HG03571 (cell line): Measurements from ENCODE around the gene MMP15.
"Not testable (repeated sequence)": the region's sequence is repeated elsewhere in the genome, so short reads cannot be mapped to it uniquely, and the experiment has no call there.

ENCODE experiments used
- ATAC-seq: cut with Tn5 transposase; IDR thresholded peaks from one replicate; pipeline ENCODE4 v1.9.1; 2021; ENCODE audit not compliant: unreplicated experiment

Gene MMP15

DNA sequence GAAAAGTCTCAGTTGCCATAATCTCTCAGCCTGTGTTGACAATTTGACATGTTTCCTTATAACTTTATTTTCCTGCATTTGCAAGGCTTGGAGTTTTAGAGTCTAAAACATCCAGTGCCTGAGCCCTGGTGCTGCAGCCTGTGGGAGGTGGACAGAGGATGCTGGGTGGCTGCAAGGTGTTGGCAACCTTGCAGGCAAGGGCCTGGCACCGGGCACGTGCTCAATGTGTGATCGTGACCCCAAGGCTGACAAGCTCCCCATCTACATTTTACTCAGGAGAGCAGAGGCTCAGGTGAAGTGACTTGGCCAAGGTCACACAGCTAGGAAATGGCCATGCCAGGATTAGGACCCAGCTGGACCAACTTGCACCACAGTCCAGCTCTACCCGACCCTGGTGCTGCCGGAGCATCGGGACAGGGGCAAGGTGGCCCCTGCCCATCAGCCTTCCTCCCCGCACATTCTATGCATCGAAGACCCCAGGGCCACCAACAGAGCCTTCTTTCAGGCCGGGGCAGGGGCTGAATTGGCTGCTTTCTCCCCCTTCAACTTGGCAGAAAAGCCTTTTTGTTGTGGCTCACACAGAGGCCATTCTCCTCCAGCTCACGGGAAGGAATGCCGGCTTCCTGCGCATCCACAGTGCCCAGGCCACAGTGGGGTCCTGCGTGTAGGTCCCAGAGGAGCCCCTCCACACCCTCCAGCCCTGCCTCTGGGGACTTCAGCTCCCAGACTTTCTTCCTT is 23.1 kb downstream of the MMP15 start:
- no peak for ATAC-seq

DNA sequence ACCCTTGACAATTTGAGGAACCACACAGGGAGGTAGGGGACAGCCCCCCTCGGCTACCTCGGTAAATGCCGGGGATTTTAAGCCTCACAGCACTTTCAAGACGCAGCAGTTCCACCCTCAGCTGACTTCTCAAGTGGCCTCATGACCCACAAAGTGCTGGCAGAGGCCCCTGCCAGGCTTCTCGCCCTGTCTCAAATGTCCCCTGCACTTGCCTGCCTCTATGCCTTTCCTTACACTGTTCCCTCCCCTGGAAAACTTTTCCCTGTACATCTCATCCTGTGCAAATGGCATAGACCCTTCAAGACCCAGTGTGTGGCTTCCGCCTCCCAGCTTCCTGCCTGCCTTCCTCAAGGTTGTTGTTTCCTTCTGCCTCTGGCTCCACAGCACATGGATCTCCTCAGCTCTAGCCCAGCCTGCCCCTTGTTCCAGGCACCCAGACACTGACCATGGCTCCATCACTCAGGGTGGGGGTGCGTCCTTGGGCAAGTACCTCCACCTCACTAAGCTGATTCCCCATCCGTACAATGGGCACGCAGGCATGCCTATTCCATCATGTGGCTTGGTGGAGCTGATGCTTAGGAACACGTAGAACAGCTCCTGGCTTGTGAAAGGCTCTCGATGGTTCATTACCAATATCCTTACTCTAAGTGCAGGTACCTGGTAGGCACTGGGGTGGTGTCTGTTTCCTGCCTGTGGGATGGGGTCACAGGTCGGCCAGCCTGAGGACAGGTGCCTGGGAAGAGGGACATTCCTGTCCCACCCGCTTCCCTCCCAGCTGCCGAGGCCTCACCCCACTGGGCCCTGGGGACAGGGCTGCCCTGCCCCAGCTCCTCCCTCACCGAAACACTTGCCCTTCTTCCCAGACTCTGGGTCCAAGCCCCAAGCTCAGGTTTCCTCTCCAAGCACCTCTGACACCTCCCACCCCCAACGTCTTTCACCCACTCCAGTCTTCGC is 24.0 kb downstream of the MMP15 start:
- ATAC-seq, result no peak

DNA sequence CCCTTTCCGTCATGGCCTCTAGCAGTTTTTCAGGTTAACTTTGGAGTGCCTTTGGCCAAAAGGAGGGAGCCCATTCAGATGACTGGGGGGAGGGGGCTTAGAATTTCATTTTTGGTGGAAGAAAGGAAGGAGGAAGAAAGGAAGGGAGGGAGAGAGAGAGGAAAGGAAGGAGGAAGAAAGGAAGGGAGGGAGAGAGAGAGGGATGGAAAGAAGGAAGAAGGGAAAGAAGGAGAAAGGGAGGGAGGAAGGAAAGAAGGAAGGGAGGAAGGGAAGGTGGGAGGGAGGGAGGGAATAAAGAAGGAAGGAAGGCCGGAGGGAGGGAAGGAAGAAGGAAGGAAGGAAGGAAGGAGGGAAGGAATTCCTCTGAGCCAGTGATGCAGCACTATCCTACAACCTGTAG is 25.7 kb downstream of the MMP15 start:
- no peak for ATAC-seq

DNA sequence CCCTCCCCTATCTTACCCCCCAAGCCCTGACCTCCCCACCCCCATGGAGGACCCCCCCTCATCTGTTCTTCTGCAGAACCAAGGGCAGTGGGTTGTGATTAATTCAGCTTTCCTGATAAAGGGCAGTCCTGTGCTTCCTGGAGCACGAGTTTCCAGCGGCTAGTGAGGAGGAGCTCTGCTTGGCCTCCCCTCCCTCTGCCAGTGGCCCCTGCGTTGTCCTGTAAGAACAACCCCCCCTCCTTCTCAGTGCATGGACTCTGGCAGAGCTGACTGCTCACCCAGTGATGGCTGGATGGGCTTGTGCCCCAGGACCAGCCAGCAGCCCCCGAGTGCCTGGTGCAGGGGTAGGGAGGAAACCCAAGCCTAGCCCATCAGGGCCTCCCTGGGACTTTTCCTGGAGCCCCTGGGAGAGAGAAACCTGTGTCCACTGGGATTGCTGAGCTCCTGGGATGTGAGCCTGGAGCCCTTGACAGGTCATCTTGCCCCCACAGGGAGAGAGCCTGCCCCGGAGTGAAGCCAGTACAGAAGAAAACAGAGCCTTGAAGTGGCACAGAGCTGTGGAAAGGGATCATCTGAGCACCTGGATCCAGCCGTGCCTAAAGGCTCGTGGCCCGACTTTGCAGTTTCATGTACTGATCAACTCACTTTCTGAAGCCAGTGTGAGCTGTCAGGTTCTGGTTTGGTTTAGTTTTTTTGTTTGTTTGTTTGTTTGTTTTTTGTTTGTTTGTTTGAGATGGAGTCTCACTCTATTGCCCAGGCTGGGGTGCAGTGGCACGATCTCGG is 26.5 kb downstream of the MMP15 start:
- ATAC-seq, result no peak

DNA sequence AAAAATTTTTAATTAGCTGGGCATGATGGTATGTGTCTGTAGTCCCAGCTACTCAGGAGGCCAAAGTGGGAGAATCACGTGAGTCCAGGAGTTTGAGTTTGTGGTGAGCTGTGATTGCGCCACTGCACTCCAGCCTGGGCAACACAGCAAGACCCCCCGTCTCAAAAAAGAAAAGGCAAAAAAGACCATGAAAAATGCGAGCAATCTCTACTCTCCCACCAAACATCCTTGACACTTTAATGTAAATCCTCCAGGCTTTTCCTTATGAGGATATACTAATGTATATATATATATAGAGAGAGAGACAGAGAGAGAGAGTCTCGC is 28.1 kb downstream of the MMP15 start:
- ATAC-seq, result no peak

DNA sequence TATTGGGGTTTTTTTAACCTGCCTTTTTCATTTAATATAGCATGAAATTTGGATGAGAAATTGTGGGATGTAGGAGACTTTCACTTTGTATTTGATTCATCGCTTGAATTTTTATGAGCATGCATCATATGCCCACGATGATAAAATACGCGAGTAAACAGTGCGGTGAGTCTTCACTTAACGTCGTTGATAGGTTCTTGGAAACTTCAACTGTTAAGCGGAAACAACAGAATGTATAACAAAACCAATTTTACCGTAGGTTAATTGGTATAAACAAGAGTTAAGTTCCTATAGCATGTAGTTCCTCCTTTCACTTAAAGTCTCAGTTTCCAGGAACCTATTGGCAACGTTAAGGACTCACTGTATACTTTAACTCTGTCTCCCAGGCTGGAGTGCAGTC is 28.7 kb downstream of the MMP15 start:
- ATAC-seq, result no peak

DNA sequence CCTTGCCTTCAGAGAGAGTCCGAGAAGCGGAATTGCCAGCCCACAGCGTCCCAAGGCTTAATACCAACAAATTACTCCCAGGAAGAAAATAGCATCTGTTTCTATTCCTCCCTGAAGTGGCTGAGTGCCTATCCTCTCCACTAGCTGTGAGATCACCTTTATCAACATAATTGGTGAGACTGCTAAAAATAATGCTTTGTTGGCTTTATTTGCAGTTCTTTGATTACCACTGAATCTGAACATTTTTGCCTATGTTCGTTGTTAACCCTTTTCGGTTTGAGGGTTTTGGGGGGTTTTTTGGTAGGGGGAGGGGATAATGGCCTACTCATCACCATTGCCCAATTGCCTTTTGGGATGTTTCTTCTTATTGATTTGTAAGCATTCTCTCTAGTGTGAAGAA is 31.0 kb downstream of the MMP15 start:
- no peak for ATAC-seq

DNA sequence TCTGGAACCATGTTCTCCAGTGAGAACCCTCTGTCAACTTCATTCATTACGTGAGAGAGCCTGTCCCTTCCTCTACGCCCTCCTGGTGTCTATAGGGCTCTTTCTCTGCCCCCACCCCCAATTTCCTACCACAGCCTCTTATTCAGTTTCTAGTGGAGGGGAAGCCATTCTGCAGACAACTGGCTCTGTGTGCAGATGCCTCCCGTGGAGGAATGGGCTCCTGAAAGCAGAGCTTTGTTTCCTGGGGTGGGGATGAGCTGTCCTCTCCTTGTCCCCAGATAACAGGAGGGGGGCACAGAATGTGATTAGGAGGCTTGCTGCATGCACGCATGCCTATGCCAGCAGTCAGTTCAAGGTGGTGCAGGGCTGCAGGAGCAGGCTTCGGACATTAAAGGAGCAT is 31.6 kb downstream of the MMP15 start:
- no peak for ATAC-seq

DNA sequence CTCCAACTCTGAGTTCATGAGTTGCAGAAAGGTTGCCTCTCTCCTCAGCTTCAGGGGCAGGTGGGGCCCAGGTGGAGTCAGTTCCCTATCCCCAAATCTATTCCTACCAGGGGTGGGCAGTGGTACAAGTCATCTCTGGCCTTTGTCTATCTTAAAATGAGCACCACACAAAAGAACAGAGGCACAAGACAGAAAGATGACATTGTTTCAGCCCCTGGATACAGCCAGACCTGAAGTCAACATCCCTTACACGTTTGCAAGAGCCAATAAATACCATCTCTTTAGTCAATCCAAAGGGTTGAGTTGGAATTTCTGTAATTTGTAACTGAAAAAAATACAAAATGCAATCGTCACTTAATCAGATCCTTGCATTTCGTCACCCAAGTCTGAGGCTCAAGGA is 32.2 kb downstream of the MMP15 start:
- ATAC-seq, result no peak

DNA sequence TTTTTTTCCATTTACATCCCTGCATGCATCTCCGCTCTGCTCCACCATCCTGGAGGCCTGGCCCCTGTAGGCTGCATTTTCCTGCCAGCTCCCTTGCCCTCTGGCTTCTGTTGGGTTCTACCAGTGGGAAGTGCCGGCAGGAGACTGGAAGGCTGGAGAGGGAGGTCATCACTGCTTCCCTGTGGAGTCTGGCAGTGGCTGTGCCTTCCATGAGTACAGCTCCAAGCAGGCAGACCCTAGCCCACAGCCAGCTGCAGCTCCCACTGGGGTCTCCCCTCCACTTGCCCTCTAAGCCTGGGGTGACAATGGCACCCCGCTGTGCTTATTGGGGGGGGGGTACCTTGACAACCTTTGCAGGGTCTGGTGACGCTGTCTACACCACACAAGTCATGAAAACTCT is 37.3 kb downstream of the MMP15 start:
- ATAC-seq, result no peak

DNA sequence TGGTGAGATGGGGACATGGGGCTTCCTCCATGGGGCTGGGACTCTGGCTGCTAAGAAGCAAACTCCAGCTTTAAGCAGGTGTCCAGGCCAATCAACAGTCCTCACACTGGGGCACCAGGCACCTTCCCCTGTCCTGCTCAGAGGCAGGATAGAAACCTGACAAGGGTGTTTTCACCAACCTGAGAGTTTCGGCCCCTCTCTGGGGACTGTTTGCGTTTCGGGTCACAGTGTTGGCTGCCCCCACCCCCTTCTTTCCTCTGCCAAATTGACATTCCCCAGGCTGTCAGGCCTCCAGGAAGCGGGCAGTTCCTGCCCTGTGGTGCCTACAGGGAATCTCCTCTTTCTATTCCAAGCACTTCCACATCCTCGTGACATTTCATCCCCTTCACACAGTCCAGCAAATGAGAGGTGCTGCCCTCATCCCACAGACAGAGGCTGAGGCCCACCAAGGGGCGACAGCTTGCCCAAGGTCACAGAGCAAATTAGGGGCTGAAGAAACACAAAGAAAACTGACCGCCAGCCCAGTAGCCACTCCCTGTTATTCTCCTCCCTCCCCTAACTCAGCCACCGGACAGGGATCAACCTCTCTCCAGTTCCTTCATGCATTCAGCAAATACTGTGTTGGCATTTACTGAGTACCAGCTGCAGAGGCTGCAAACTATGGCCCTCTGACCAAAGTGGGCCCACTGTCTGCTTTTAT is 38.0 kb downstream of the MMP15 start:
- no peak for ATAC-seq

DNA sequence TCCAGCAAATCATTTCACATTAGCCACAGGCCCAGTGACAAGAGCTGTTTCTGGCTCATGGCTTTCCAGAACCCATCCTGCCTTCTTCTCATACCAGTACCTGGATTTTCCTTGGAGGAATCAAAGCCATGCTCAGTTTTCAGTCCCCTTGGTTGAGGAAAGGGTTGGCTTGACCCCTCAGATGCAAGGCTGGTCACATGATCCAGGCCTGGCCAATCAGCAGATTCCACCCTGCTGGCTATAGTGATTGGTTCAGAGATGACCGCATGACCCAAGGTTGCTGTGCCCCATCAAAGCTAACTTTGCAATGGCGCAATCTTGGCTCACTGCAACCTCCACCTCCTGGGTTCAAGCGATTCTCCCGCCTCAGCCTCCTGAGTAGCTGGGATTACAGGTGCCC is 45.0 kb downstream of the MMP15 start:
- ATAC-seq, result no peak

DNA sequence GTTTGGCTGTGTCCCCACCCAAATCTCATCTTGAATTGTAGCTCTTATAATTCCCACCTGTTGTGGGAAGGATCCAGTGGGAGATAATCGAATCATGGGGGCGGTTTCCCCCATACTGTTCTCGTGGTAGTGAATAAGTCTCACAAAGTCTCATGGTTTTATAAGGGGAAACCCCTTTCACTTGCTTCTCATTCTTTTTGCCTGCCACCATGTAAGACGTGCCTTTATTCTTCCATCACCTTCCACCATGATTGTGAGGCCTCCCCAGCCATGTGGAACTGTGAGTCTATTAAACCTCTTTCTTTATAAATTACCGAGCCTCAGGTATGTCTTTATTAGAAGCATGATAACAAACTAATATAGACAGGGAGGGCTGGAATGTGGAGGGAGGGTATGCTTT is 46.6 kb downstream of the MMP15 start:
- ATAC-seq, result not testable (repeated sequence)

DNA sequence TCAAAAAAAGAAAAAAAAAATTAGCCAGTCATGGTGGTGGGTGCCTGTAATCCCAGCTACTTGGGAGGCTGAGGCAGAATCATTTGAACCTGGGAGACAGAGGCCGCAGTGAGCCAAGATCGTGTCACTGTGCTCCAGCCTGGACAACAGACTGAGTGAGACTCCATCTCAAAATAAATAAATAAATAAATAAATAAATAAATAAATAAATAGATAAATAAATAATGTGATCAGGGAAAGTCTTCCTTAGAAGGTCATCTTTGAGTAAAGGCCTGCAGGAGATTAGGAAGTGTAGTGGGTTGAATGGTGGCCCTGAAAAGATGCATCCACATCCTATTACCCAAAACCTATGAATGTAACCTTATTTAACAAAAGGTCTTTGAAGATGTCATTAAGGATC is 47.5 kb downstream of the MMP15 start:
- ATAC-seq, result not testable (repeated sequence)

DNA sequence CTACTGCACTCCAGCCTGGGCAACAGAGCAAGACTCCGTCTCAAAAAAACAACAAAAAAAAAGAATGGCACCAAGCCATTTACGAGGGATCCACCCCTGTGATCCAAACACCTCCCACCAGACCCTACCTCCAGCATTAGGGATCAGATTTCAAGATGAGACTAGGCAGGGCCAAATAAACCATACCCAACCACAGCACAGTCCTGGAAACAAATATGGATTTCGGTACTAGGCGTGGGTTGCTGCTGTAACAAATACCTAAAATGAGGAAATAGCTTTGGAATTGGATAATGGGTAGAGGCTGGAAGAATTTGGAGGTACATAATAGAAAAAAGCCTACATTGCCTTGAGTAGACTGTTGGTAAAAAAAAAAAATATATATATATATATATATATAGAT is 49.1 kb downstream of the MMP15 start:
- no peak for ATAC-seq

DNA sequence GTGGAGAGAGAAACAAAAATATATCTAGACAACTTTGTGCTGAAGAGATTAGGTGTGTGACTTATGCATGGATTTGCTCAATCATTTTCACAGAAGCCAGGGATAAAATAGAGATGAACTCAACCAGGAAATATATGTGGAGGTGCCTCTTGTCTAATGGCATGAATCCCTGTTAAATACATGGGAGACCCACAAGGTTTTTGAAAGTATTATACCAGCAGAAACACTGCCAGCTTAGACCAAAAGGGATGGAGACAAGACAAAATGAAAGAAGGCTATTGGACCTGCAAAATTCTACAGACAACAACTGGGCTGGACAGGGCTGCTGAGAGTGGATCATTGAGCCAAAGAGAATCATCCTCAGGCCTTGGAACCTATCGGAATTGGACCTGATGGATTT is 51.0 kb downstream of the MMP15 start:
- no peak for ATAC-seq

DNA sequence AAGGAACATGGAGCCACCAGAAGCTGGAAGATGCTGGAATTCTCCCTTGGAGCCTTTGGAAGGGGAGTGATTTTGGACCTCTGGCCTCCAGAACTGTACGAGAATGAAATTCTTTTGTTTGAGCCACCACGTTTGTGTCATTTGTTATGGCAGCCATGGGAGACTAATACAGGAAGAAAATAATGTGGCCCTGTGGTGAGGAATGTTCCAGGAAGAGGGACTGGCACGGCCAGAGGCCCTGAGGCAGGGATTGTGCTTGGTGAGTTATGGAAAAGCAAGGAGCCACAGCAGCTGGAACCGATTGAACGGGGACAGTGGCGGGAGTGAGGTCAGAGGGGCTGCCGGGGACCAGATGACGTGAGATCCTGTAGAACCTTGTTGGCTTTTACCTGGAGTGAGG is 52.2 kb downstream of the MMP15 start:
- ATAC-seq, result no peak

DNA sequence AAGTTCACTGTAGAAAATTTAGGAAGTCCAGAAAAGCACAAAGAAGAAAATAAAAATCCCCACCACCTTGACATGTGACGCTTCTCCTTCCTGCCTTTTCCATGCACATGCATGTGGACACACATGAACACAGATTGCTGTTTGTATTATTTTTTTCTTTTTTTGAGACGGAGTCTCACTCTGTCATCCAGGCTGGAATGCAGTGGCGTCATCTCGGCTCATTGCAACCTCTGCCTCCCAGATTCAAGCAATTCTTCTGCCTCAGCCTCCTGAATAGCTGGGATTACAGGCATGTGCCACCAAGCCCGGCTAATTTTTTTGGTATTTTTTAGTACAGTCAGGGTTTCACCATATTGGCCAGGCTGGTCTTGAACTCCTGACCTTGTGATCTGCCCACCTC is 55.1 kb downstream of the MMP15 start:
- ATAC-seq, result not testable (repeated sequence)

DNA sequence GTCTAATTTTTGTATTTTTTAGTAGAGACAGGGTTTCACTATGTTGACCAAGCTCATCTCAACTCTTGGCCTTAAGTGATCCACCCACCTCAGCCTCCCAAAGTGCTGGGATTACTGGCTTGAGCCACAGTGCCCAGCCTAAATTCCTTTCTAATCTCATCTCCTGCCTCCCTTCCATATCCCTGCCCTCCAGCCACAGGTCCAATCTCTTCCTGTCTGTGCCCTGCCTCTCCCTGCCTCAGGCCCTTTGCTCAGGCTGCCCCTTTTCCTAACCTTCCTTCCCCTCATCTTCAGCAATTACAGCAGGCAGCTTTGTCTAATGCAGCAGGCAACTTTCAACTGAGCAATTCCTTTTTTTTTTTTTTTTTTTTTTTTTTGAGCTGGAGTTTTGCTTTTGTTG is 56.8 kb downstream of the MMP15 start:
- ATAC-seq, result no peak

DNA sequence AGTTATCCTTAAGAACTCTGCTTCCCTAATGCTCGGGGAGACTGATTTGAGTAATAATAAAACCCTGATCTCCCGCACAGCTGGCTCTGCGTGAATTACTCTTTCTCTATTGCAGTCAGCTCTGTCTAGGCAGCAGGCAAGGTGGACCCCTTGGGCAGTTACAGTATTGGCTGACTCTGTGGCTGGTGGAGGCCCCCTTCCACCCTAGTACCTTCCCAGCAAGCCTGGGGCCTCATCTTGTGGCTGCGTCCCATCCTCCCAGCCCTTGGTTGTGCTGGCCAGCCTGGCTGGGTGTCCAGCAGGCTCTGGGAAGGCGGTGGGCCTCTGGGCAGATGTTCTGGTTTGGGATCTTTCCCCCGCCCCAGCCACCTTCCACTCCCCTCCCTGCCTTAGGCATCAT is 59.1 kb downstream of the MMP15 start:
- no peak for ATAC-seq

DNA sequence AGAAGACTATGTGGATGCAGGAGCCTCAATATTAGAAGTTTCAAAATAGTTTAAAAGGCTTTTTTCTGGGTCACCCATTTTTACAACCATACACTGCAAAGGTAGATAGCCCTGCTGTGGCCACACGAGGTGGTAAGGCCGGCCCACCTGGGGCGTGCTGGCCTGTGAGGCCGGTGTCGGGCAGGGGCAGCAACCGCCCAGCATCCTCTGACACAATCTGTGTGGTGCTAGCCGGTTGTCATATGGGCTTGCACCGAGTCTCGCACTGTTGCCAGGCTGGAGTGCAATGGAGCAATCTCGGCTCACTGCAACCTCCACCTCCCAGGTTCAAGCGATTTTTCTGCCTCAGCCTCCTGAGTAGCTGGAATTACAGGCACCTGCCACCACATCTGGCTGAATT is 59.6 kb downstream of the MMP15 start:
- no peak for ATAC-seq
